Mesenchymal stem cell (in vitro differentiated cells and primary cell): ENCODE measurements around the gene ALOX12.

Experiments
- DNase-seq: peaks from one replicate; pipeline ENCODE4 v3.0.0-alpha.2; 2013
- H2AFZ ChIP-seq: one replicate; pipeline ENCODE4 v1.6.1; 2013; ENCODE audit warnings: low read depth, mild to moderate bottlenecking, control low read depth, inconsistent platforms, low read length, moderate library complexity
- H2AK5ac ChIP-seq: 2 replicates; pipeline ENCODE4 v1.6.1; 2013; ENCODE audit warnings: low read length, moderate library complexity, mild to moderate bottlenecking, inconsistent platforms; ENCODE audit not compliant: severe bottlenecking
- H2BK120ac ChIP-seq: one replicate; pipeline ENCODE4 v1.6.1; 2013; ENCODE audit warnings: low read depth, mild to moderate bottlenecking, inconsistent platforms, low read length, moderate library complexity
- H2BK12ac ChIP-seq, 2 experiments: one replicate each; pipeline ENCODE4 v1.6.1; 2013; ENCODE audit warnings: inconsistent platforms in 2 of 2, low read length in 2 of 2, mild to moderate bottlenecking in 2 of 2, moderate library complexity in 2 of 2, control low read depth in 1 of 2
- H2BK15ac ChIP-seq: one replicate; pipeline ENCODE4 v1.6.1; 2013; ENCODE audit warnings: mild to moderate bottlenecking, low read depth, inconsistent platforms; ENCODE audit not compliant: poor library complexity, severe bottlenecking
- H2BK5ac ChIP-seq: 2 replicates; pipeline ENCODE4 v1.6.1; 2013; ENCODE audit warnings: low read depth, mild to moderate bottlenecking, low read length, control low read depth, inconsistent platforms; ENCODE audit not compliant: poor library complexity, severe bottlenecking
- H3K14ac ChIP-seq, 2 experiments: one replicate each; pipeline ENCODE4 v1.6.1; 2013; ENCODE audit warnings: inconsistent platforms in 2 of 2, low read length in 2 of 2, control low read depth in 1 of 2, mild to moderate bottlenecking in 1 of 2, moderate library complexity in 1 of 2
- H3K18ac ChIP-seq, 2 experiments: one replicate each; pipeline ENCODE4 v1.6.1; 2013; ENCODE audit warnings: inconsistent platforms in 2 of 2, low read length in 2 of 2, control low read depth in 1 of 2, low read depth in 1 of 2, mild to moderate bottlenecking in 1 of 2
- H3K23ac ChIP-seq, 2 experiments: one replicate each; pipeline ENCODE4 v1.6.1; 2013; ENCODE audit warnings: inconsistent platforms in 2 of 2, low read length in 2 of 2, mild to moderate bottlenecking in 2 of 2, moderate library complexity in 2 of 2, control low read depth in 1 of 2
- H3K27ac ChIP-seq: 2 replicates; pipeline ENCODE4 v1.5.1; 2013; ENCODE audit warnings: mild to moderate bottlenecking, moderate library complexity, low read length, control low read depth, inconsistent platforms; ENCODE audit not compliant: poor library complexity, severe bottlenecking
- H3K27me3 ChIP-seq, 2 experiments: 2 replicates each; pipeline versions ENCODE4 v1.6.1 to v1.7.0; 2013; ENCODE audit warnings: low read length in 2 of 2, mild to moderate bottlenecking in 2 of 2, moderate library complexity in 2 of 2, control low read depth in 1 of 2, inconsistent platforms in 1 of 2; ENCODE audit not compliant: control insufficient read depth in 1 of 2, insufficient read depth in 1 of 2
- H3K36me3 ChIP-seq, 2 experiments: 2 replicates each; pipeline versions ENCODE4 v1.6.1 to v1.7.0; 2013; ENCODE audit warnings: low read length in 2 of 2, control low read depth in 1 of 2, inconsistent platforms in 1 of 2, low read depth in 1 of 2, mild to moderate bottlenecking in 1 of 2; ENCODE audit not compliant: insufficient read depth in 2 of 2, control insufficient read depth in 1 of 2
- H3K4ac ChIP-seq, 2 experiments: one replicate each; pipeline ENCODE4 v1.6.1; 2013; ENCODE audit warnings: inconsistent platforms in 2 of 2, low read length in 2 of 2, mild to moderate bottlenecking in 2 of 2, moderate library complexity in 2 of 2, control low read depth in 1 of 2, low read depth in 1 of 2
- H3K4me1 ChIP-seq: 2 replicates; pipeline ENCODE4 v1.6.1; 2013; ENCODE audit warnings: low read depth, low read length, control low read depth; ENCODE audit not compliant: control insufficient read depth, insufficient read depth
- H3K4me2 ChIP-seq: 2 replicates; pipeline ENCODE4 v1.6.1; 2013; ENCODE audit warnings: low read length, mild to moderate bottlenecking, inconsistent platforms; ENCODE audit not compliant: poor library complexity, severe bottlenecking
- H3K4me3 ChIP-seq, 2 experiments: 2 replicates each; pipeline versions ENCODE4 v1.5.1 to v1.7.0; 2013; ENCODE audit warnings: low read length in 2 of 2, mild to moderate bottlenecking in 2 of 2, control low read depth in 1 of 2, low read depth in 1 of 2; ENCODE audit not compliant: insufficient read depth in 1 of 2
- H3K79me1 ChIP-seq: replicated peaks from 2 replicates; pipeline ENCODE4 v1.6.1; 2013; ENCODE audit warnings: mild to moderate bottlenecking, control low read depth, low read length, inconsistent platforms; ENCODE audit not compliant: poor library complexity, severe bottlenecking
- H3K9ac ChIP-seq: 2 replicates; pipeline ENCODE4 v1.7.0; 2013; ENCODE audit warnings: mild to moderate bottlenecking, low read length, moderate library complexity
- H3K9me3 ChIP-seq: 2 replicates; pipeline ENCODE4 v1.7.0; 2013; ENCODE audit warnings: mild to moderate bottlenecking, low read length; ENCODE audit not compliant: control insufficient read depth
- H4K8ac ChIP-seq: one replicate; pipeline ENCODE4 v1.6.1; 2013; ENCODE audit warnings: inconsistent platforms, mild to moderate bottlenecking, low read length, moderate library complexity
- H4K91ac ChIP-seq: one replicate; pipeline ENCODE4 v1.6.1; 2013; ENCODE audit warnings: mild to moderate bottlenecking, low read length, inconsistent platforms
- WGBS: methylation state at CpG from one replicate; pipeline ENCODE4 v1.1.7; 2013; ENCODE audit warnings: mixed read lengths; 5-methylcytosine and 5-hydroxymethylcytosine counted together

ALOX12 gene

DNA sequence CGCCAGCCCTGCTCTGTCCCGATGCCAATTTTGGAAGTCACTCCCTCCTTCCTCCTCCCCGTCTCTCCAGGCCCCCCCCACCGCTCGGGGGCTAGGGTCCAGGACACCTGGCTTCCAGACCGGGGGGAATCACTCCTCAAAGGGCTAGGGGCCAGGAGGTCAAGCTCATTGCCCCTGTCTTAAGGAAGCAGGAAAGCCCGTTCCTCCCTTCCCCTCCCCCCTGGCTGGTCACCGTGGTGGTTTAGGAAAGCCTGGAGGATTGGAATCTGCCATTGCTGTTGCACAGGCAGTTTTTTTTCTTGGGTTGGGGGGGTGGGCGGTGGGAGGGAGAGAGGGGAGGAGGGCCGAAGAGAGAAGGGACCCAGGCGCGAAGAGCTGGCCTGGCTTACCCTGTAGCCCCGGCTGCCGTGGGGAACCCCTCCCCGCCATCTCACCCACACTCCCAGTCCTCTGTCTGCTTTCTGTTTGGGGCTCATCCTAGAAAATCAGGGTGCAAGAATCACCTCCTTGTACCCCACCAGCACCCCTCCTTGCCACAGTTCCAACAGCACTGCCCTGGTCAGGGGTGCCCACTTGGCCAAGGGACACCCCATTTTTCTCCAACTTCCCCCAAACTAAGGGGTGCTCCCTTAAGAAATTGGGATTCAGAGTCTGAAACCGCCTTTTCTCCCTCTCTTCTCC is 24.1 kb downstream of the ALOX12 start:
- Histone ChIP-seq H3K79me1 (peaks cover 8% of the 10 kb centered on the region), H3K9me3 (no peaks in the 10 kb centered on the region), H3K18ac (peak overlapping the region; percentile 31 to 34), H3K14ac (peak overlapping the region in 1 of 2 experiments; percentile 4), H3K4me2 (peak overlapping the region; percentile 37), H4K8ac (peak overlapping the region; percentile 93), H3K4ac (peak overlapping the region; percentile 28 to 76), H4K91ac (peak overlapping the region; percentile 85), H3K27ac (no peak overlapping the region), H3K4me3 (peak overlapping the region; percentile 18 to 78), H2BK12ac (peak overlapping the region in 1 of 2 experiments; percentile 10), H2AK5ac (no peak overlapping the region), H3K27me3 (peaks cover 4 to 16% of the 10 kb centered on the region in 2 experiments), H2BK5ac (no peak overlapping the region), H3K9ac (peak overlapping the region; percentile 90), H2BK120ac (peak overlapping the region; percentile 75), H3K23ac (peak overlapping the region in 1 of 2 experiments; percentile 65), H3K4me1 (peaks cover 24% of the 10 kb centered on the region), H3K36me3 (peaks cover 13 to 21% of the 10 kb centered on the region in 2 experiments), H2AFZ (peak overlapping the region; percentile 33), H2BK15ac (no peak overlapping the region)
- 29% methylated on average over 8 of the region's 16 CpGs for WGBS
- peak; percentile 54 for DNase-seq

DNA sequence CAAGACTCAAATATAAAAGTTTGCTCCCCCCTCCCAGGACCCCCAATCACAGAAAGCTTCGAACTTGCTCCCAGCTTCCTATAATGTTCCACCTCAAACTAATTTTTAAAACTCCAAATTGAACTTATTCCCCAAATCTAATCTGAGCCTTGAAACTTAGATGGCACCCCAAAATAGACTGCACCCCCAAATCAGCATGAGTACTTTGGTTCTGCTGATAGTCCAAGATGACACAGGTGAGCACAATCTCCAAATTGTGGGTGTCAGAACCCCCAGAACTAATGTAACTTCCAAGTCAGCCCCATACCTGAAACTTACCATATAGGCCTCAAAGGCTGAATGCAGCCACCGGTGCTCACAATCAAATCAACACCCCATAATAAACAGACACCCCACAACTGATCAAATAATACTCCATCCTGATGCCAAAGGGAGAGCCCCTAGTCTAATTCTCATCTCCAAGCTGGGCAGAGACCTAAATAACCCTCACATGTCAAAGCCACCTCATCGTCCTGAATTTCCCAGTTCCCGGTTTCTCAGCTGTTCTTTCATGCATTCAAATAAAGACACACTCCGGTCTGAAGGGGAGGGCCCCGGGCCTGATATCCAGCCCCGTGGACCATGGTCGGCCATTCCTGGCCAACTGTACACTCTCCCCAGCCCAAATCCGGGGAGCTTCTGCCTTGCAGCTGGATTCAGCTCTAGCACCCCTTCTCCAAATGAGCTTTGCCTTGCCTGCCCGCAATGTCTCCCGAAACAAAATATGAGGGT is 25.2 kb downstream of the ALOX12 start:
- Histone ChIP-seq H3K9me3 (no peaks in the 10 kb centered on the region), H4K8ac (no peak overlapping the region), H3K14ac (no peak overlapping the region), H3K4ac (no peak overlapping the region), H3K4me1 (peaks cover 18% of the 10 kb centered on the region), H2BK120ac (no peak overlapping the region), H3K79me1 (peaks cover 7% of the 10 kb centered on the region), H3K27me3 (peaks cover 4 to 16% of the 10 kb centered on the region in 2 experiments), H3K27ac (no peak overlapping the region), H2AK5ac (peak overlapping the region; percentile 42), H3K9ac (peak overlapping the region; percentile 90), H2BK5ac (no peak overlapping the region), H2AFZ (no peak overlapping the region), H2BK15ac (no peak overlapping the region), H4K91ac (no peak overlapping the region), H3K36me3 (peaks cover 13 to 21% of the 10 kb centered on the region in 2 experiments), H3K4me3 (peak overlapping the region in 1 of 2 experiments; percentile 74), H3K4me2 (no peak overlapping the region), H2BK12ac (peak overlapping the region in 1 of 2 experiments; percentile 16), H3K18ac (no peak overlapping the region), H3K23ac (no peak overlapping the region)
- no peak for DNase-seq
- WGBS: 79% methylated on average over 11 of the region's 11 CpGs

DNA sequence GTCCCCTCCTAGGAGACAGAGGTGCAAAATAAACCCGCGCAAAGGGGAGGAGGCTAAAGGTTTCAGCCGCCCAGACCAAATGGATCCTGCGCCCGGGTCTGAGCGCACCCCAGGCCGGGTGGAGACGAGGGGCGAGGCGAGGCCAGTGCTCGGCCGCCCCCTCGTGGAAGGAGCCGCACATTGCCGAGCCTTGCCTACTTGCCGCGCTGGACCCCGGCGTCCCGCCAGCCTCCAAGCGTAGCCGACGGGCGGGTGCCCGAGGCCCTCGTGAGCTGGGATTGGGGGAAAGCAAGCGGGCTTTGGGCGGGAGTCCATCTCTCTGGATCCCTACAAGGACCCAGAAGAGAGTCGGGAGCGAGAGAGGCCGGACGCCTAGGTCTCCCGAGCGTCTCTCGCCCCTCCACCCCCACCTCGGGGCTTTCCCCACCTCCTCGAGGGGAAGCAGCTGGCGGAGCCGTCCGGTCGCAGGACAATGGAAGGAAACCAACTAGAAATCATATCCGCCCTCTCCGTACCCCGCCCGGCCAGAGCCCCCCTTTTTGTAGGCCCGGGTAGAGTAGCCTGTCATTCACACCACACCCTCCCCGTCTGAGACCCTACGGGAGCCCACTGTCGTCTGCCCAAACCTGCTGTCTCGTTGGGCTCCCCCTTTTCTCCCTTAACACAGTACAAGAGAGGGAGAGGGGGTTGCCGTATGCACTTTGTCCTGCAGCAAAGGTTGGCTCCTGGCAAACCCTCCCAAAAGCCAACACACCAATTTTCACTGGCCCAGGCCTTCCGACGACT is 26.3 kb downstream of the ALOX12 start:
- H4K91ac ChIP-seq: no peak overlapping the region
- peak overlapping the region; percentile 90 for H3K9ac ChIP-seq
- H3K4me2 ChIP-seq: peak overlapping the region; percentile 62
- H4K8ac ChIP-seq: peak overlapping the region; percentile 78
- no peak overlapping the region for H2BK12ac ChIP-seq
- no peak overlapping the region for H2BK120ac ChIP-seq
- H3K27me3 ChIP-seq: peaks cover 4 to 16% of the 10 kb centered on the region in 2 experiments
- H3K18ac ChIP-seq: peak overlapping the region in 1 of 2 experiments; percentile 19
- H3K36me3 ChIP-seq: peaks cover 5 to 11% of the 10 kb centered on the region in 2 experiments
- H3K14ac ChIP-seq: no peak overlapping the region
- no peak overlapping the region for H3K27ac ChIP-seq
- peak overlapping the region; percentile 91 for H2AFZ ChIP-seq
- peak overlapping the region; percentile 8 for H2BK15ac ChIP-seq
- H3K4me1 ChIP-seq: peaks cover 18% of the 10 kb centered on the region
- H3K4ac ChIP-seq: no peak overlapping the region
- DNase-seq: peak; percentile 68
- no peaks in the 10 kb centered on the region for H3K9me3 ChIP-seq
- H3K23ac ChIP-seq: no peak overlapping the region
- H3K79me1 ChIP-seq: no peaks in the 10 kb centered on the region
- 10% methylated on average over 51 of the region's 53 CpGs for WGBS
- H2AK5ac ChIP-seq: no peak overlapping the region
- H3K4me3 ChIP-seq: peak overlapping the region in 1 of 2 experiments; percentile 74
- no peak overlapping the region for H2BK5ac ChIP-seq
